HCT116 (cell line): Measurements from ENCODE around the gene OR8H2.

Source experiments
- CTCF ChIP-seq, 3 experiments: fragments of 200-600 bp in 1 of 3; sonication (generic) in 1 of 3; IDR thresholded peaks in 2 of 3; conservative IDR thresholded peaks in 1 of 3; 2 replicates each; pipeline ENCODE4 v1.5.1; 2012 to 2017; ENCODE audit warnings: low read depth in 2 of 3, low read length in 2 of 3, antibody characterized with exemption in 1 of 3, borderline replicate concordance in 1 of 3, control low read depth in 1 of 3, mild to moderate bottlenecking in 1 of 3, mixed read lengths in 1 of 3, mixed run types in 1 of 3, moderate library complexity in 1 of 3; ENCODE audit not compliant: insufficient read depth in 1 of 3
- EZH2 ChIP-seq: fragments of 200-600 bp; sonication (generic); IDR thresholded peaks from 2 replicates; pipeline ENCODE4 v1.6.1; 2017; ENCODE audit warnings: antibody characterized with exemption, mixed run types
- MAX ChIP-seq: IDR thresholded peaks from 2 replicates; pipeline ENCODE4 v1.6.1; 2012
- POLR2A ChIP-seq: IDR thresholded peaks from 2 replicates; pipeline ENCODE4 v1.7.0; 2011; ENCODE audit warnings: borderline replicate concordance; ENCODE audit not compliant: insufficient read depth, insufficient read length; ENCODE audit errors: extremely low read depth
- TF ChIP-seq, protein P1 (sequence below): IDR thresholded peaks from 2 replicates; pipeline ENCODE4 v1.6.1; 2012

DNA sequence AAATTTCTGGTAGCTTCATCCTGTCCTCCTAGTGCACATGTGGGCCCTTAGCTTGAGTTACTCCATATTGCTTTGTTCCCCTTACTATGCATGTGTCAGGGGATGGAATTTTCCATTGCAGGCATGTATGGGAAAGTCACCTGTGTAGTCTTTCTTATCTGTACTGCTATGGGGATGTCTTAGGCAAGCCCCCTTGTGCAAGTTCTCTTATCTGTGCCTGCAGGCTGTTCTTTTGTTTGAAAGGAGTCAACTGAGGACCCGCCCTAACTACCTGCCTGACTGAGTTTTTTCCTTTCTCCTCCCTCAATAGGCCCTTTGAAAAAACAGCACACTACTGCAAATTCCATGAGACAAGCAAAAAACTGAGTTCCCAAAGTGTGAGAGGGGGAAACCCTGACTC lies 47.9 kb downstream of the OR8H2 start:
- TF ChIP-seq CTCF (IDR thresholded peaks at IDR 0.05 in 2 of 3, conservative IDR thresholded peaks at IDR 0.05 in 1 of 3; ENCODE audit: borderline replicate concordance in 1 of 3, insufficient read depth in 1 of 3, low read depth in 2 of 3, low read length in 2 of 3) (no peak), MAX (no peak), POLR2A (no peak), EZH2 (no peak)
- TF ChIP-seq, protein P1, sequence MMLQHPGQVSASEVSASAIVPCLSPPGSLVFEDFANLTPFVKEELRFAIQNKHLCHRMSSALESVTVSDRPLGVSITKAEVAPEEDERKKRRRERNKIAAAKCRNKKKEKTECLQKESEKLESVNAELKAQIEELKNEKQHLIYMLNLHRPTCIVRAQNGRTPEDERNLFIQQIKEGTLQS, result no peak
